Measurements from ENCODE around the gene UNC13C. TPM values are rescaled to one million over a fixed set of nuclear protein-coding genes. Genes with fewer than 3 reads are reported as not detected.

The UNC13C gene
- total and polyA plus RNA-seq, 2 experiments from 2014 or later = not detected

- no peak overlapping the region for H3K4me2 ChIP-seq (ENCODE audit: unreplicated experiment)
- no peaks in the 10 kb centered on the region for H3F3A ChIP-seq (ENCODE audit: insufficient read depth)
- DNase-seq = no peak
- no peak overlapping the region for H3K4me3 ChIP-seq
- H3K4me1 ChIP-seq (ENCODE audit: insufficient read depth) = no peaks in the 10 kb centered on the region
- no peak overlapping the region for H2AFZ ChIP-seq
- H3K9me3 ChIP-seq (ENCODE audit: low read depth) = no peaks in the 10 kb centered on the region
- 20 to 34% methylated on average over 2 of the region's 2 CpGs for WGBS, 2 experiments (ENCODE audit: low coverage in 1 of 2, low lambda C conversion rate in 2 of 2, missing lambda C conversion rate in 2 of 2)
- H3K36me3 ChIP-seq (ENCODE audit: low read depth) = no peaks in the 10 kb centered on the region
- no peak overlapping the region for H3K9ac ChIP-seq
- H3K79me2 ChIP-seq (ENCODE audit: insufficient read depth) = no peaks in the 10 kb centered on the region
- H3K9me2 ChIP-seq (ENCODE audit: insufficient read depth) = no peaks in the 10 kb centered on the region
- in situ Hi-C loops (cut with MboI) = no loop called here
- no peaks in the 10 kb centered on the region for H4K20me1 ChIP-seq (ENCODE audit: insufficient read depth)
- H3K27me3 ChIP-seq (replicated peaks; ENCODE audit: insufficient read depth) = no peaks in the 10 kb centered on the region
- H3K27ac ChIP-seq = no peak overlapping the region
- TF ChIP-seq EZH2phosphoT487 (IDR thresholded peaks at IDR 0.05; ENCODE audit: insufficient read depth, low read depth) = no peak
- TF ChIP-seq EZH2 (IDR thresholded peaks at IDR 0.05; ENCODE audit: insufficient read depth, poor library complexity, severe bottlenecking) = no peak
These were observed 48.6 kb downstream of the UNC13C start for GRCh38 chr15:54026891-54027290.

GRCh38 chr15:54029081-54029480 lies 50.8 kb downstream of the UNC13C start:
- Histone ChIP-seq H3K27me3 (replicated peaks; ENCODE audit: insufficient read depth) (no peaks in the 10 kb centered on the region), H3K79me2 (ENCODE audit: insufficient read depth) (no peaks in the 10 kb centered on the region), H3F3A (ENCODE audit: insufficient read depth) (no peaks in the 10 kb centered on the region), H3K27ac (no peak overlapping the region), H3K4me3 (no peak overlapping the region), H3K4me2 (ENCODE audit: unreplicated experiment) (no peak overlapping the region), H3K4me1 (ENCODE audit: insufficient read depth) (no peaks in the 10 kb centered on the region), H3K9me2 (ENCODE audit: insufficient read depth) (no peaks in the 10 kb centered on the region), H3K9me3 (ENCODE audit: low read depth) (no peaks in the 10 kb centered on the region), H4K20me1 (ENCODE audit: insufficient read depth) (no peaks in the 10 kb centered on the region), H3K36me3 (ENCODE audit: low read depth) (no peaks in the 10 kb centered on the region), H2AFZ (no peak overlapping the region), H3K9ac (no peak overlapping the region)
- WGBS, 2 experiments (ENCODE audit: low coverage in 1 of 2, low lambda C conversion rate in 2 of 2, missing lambda C conversion rate in 2 of 2) = 0 to 2% methylated on average over 3 of the region's 3 CpGs
- DNase-seq = no peak
- in situ Hi-C loops (cut with MboI) = no loop called here
- TF ChIP-seq EZH2phosphoT487 (IDR thresholded peaks at IDR 0.05; ENCODE audit: insufficient read depth, low read depth) (no peak), EZH2 (IDR thresholded peaks at IDR 0.05; ENCODE audit: insufficient read depth, poor library complexity, severe bottlenecking) (no peak)

GRCh38 chr15:54032066-54032465 lies 53.8 kb downstream of the UNC13C start:
- Histone ChIP-seq H3F3A (ENCODE audit: insufficient read depth) (no peaks in the 10 kb centered on the region), H3K9me2 (ENCODE audit: insufficient read depth) (no peaks in the 10 kb centered on the region), H3K79me2 (ENCODE audit: insufficient read depth) (no peaks in the 10 kb centered on the region), H3K4me3 (no peak overlapping the region), H3K9ac (no peak overlapping the region), H3K36me3 (ENCODE audit: low read depth) (no peaks in the 10 kb centered on the region), H3K27me3 (replicated peaks; ENCODE audit: insufficient read depth) (no peaks in the 10 kb centered on the region), H3K9me3 (ENCODE audit: low read depth) (no peaks in the 10 kb centered on the region), H3K27ac (no peak overlapping the region), H3K4me1 (ENCODE audit: insufficient read depth) (no peaks in the 10 kb centered on the region), H2AFZ (no peak overlapping the region), H4K20me1 (ENCODE audit: insufficient read depth) (no peaks in the 10 kb centered on the region), H3K4me2 (ENCODE audit: unreplicated experiment) (no peak overlapping the region)
- in situ Hi-C loops (cut with MboI) = no loop called here
- DNase-seq = no peak
- TF ChIP-seq EZH2phosphoT487 (IDR thresholded peaks at IDR 0.05; ENCODE audit: insufficient read depth, low read depth) (no peak), EZH2 (IDR thresholded peaks at IDR 0.05; ENCODE audit: insufficient read depth, poor library complexity, severe bottlenecking) (no peak)
- 9 to 12% methylated on average over 4 of the region's 4 CpGs for WGBS, 2 experiments (ENCODE audit: low coverage in 1 of 2, low lambda C conversion rate in 2 of 2, missing lambda C conversion rate in 2 of 2)

- in situ Hi-C loops (cut with MboI) = no loop called here
- no peaks in the 10 kb centered on the region for H3K36me3 ChIP-seq (ENCODE audit: low read depth)
- no peak overlapping the region for H3K27ac ChIP-seq
- H3K4me3 ChIP-seq = no peak overlapping the region
- no peak overlapping the region for H3K4me2 ChIP-seq (ENCODE audit: unreplicated experiment)
- no peak for DNase-seq
- no peaks in the 10 kb centered on the region for H3F3A ChIP-seq (ENCODE audit: insufficient read depth)
- H3K79me2 ChIP-seq (ENCODE audit: insufficient read depth) = no peaks in the 10 kb centered on the region
- H3K9me3 ChIP-seq (ENCODE audit: low read depth) = no peaks in the 10 kb centered on the region
- H2AFZ ChIP-seq = no peak overlapping the region
- H3K9ac ChIP-seq = no peak overlapping the region
- WGBS, 2 experiments (ENCODE audit: low coverage in 1 of 2, low lambda C conversion rate in 2 of 2, missing lambda C conversion rate in 2 of 2) = 0 to 3% methylated on average over 3 of the region's 3 CpGs
- no peaks in the 10 kb centered on the region for H3K27me3 ChIP-seq (replicated peaks; ENCODE audit: insufficient read depth)
- no peaks in the 10 kb centered on the region for H3K9me2 ChIP-seq (ENCODE audit: insufficient read depth)
- TF ChIP-seq EZH2phosphoT487 (IDR thresholded peaks at IDR 0.05; ENCODE audit: insufficient read depth, low read depth) (no peak), EZH2 (IDR thresholded peaks at IDR 0.05; ENCODE audit: insufficient read depth, poor library complexity, severe bottlenecking) (no peak)
- H3K4me1 ChIP-seq (ENCODE audit: insufficient read depth) = no peaks in the 10 kb centered on the region
- H4K20me1 ChIP-seq (ENCODE audit: insufficient read depth) = no peaks in the 10 kb centered on the region
These were observed 55.2 kb downstream of the UNC13C start for GRCh38 chr15:54033356-54033860.
